Measurements from ENCODE around the gene PLEKHG4B.
"Not testable (repeated sequence)": the region's sequence is repeated elsewhere in the genome, so short reads cannot be mapped to it uniquely, and the experiment has no call there.

The PLEKHG4B gene

GRCh38 chr5:91556-92263, at the start of gene PLEKHG4B:
PLEKHG4B (plus strand) TSS chr5:92168; CDS start chr5:92232, 64 bp downstream.
- no peak for DNase-seq (ENCODE audit: low read depth)

- DNase-seq (ENCODE audit: low read depth): no peak
Observed at GRCh38 chr5:42250-42649, 49.7 kb upstream of the PLEKHG4B start.

GRCh38 chr5:48192-48591, 43.8 kb upstream of the PLEKHG4B start:
- no peak for DNase-seq (ENCODE audit: low read depth)

GRCh38 chr5:49530-49929, 42.4 kb upstream of the PLEKHG4B start:
- not testable (repeated sequence) for DNase-seq (ENCODE audit: low read depth)

GRCh38 chr5:49953-50544, 41.9 kb upstream of the PLEKHG4B start:
- DNase-seq (ENCODE audit: low read depth): no peak

GRCh38 chr5:50724-51499, 41.1 kb upstream of the PLEKHG4B start:
- DNase-seq (ENCODE audit: low read depth): no peak

- no peak for DNase-seq (ENCODE audit: low read depth)
Observed at GRCh38 chr5:51500-51823, 40.5 kb upstream of the PLEKHG4B start.

- DNase-seq (ENCODE audit: low read depth): no peak
Observed at GRCh38 chr5:53381-54174, 38.4 kb upstream of the PLEKHG4B start.

GRCh38 chr5:54175-54730, 37.7 kb upstream of the PLEKHG4B start:
- no peak for DNase-seq (ENCODE audit: low read depth)

- no peak for DNase-seq (ENCODE audit: low read depth)
Observed at GRCh38 chr5:54876-55569, 36.9 kb upstream of the PLEKHG4B start.

GRCh38 chr5:56561-57290, 35.2 kb upstream of the PLEKHG4B start:
- DNase-seq (ENCODE audit: low read depth): no peak

GRCh38 chr5:60250-60649, 31.7 kb upstream of the PLEKHG4B start:
- DNase-seq (ENCODE audit: low read depth): not testable (repeated sequence)

- no peak for DNase-seq (ENCODE audit: low read depth)
Observed at GRCh38 chr5:70440-70839, 21.5 kb upstream of the PLEKHG4B start.

GRCh38 chr5:72316-73180, 19.4 kb upstream of the PLEKHG4B start:
- DNase-seq (ENCODE audit: low read depth): not testable (repeated sequence)

- DNase-seq (ENCODE audit: low read depth): not testable (repeated sequence)
Observed at GRCh38 chr5:73181-73447, 18.9 kb upstream of the PLEKHG4B start.

GRCh38 chr5:73768-74502, 18.0 kb upstream of the PLEKHG4B start:
- no peak for DNase-seq (ENCODE audit: low read depth)

GRCh38 chr5:74503-75109, 17.4 kb upstream of the PLEKHG4B start:
- DNase-seq (ENCODE audit: low read depth): no peak

- DNase-seq (ENCODE audit: low read depth): no peak
Observed at GRCh38 chr5:75331-76320, 16.3 kb upstream of the PLEKHG4B start.

Measured in stimulated activated CD8-positive, alpha-beta memory T cell treated with anti-CD3 and anti-CD28 coated beads, Interleukin-15, amount 100 ng/mL, for 1 hour (primary cell).